Stimulated activated naive CD8-positive, alpha-beta T cell treated with anti-CD3 and anti-CD28 coated beads, Interleukin-15, Interleukin-2, amounts not matched to agents 100 U/mL and 50 U/mL, for 24 hours (primary cell): Measurements from ENCODE around the gene KRT12.
"Not testable (repeated sequence)": the region's sequence is repeated elsewhere in the genome, so short reads cannot be mapped to it uniquely, and the experiment has no call there.

ENCODE experiments used
- ATAC-seq: fragments of 150-1000 bp; cut with Tn5 transposase; one replicate; pipeline ENCODE4 v1.10.0; 2021
- DNase-seq: peaks from one replicate; pipeline ENCODE4 v3.0.0; 2021

The KRT12 gene

DNA sequence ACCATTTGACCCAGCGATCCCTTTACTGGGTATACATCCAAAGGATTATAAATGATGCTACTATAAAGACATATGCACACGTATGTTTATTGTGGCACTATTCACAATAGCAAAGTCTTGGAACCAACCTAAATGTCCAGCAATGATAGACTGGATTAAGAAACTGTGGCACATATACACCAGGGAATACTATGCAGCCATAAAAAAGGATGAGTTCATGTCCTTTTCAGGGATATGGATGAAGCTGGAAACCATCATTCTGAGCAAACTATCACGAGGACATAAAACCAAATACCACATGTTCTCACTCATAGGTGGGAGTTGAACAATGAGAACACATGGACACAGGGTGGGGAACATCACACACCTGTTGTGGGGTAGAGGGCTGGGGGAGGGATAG, 52.4 kb downstream of the KRT12 start:
- not testable (repeated sequence) for DNase-seq, ATAC-seq

DNA sequence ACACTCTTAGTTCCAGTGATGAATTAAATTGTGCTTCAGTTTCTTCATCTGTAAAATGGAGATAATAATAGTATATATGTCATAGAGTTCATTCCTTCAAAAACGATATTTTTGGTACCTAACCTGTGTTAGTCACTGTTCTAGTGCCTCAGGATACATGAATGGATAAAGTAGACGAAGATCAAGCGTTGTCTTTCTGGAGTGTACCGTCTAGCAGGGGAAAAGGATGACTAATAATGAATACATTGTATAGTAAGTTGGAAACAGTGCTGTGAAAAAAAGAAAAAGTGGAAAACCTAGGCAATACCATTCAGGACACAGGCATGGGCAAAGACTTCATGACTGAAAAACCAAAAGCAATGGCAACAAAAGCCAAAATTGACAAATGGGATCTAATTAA, 53.2 kb downstream of the KRT12 start:
- DNase-seq (no peak), ATAC-seq (no peak)

DNA sequence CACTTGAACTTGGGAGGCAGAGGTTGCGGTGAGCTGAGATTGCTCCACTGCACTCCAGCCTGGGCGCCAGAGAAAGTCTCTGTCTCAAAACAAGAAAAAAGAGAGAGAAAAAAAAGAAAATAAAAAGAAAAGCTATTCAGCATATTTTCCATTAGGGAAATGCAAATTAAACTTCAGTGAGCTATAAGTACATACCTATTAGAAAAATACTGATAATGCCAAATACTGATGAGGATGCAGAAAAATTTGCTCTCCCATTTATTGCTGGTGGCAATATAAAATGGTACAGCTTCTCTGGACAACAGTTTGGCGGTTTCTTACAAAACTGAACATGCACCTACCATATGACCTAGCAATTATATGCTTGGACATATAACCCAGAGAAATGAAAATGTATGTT, 54.4 kb downstream of the KRT12 start:
- DNase-seq (no peak), ATAC-seq (no peak)
